Pancreas (tissue), 10 donors: Measurements from ENCODE around the gene CLDND2. TPM values are rescaled to one million over a fixed set of nuclear protein-coding genes. Genes with fewer than 3 reads are reported as not detected.

Experiments used
- ATAC-seq, 4 donors: fragments of 200-7000 bp; cut with Tn5 transposase; one replicate each; pipeline versions ENCODE4 v1.8.0 to v1.9.1; 2020; ENCODE audit warnings: mild to moderate bottlenecking in 4 of 4, moderate library complexity in 4 of 4
- DNase-seq, 6 donors: peaks; one replicate each; pipeline ENCODE4 v3.0.0-alpha.2; 2020
- FAIRE-seq: peaks from 2 replicates; lab custom pipeline; 2012; peaks lifted over from hg19 to GRCh38; lab: Jason Lieb, UNC
- H3K27ac ChIP-seq, 4 donors: fragments of 200-600 bp; sonication (generic); 1 replicate in 3 of 4; 2 replicates in 1 of 4; pipeline versions ENCODE4 v1.5.0 to v1.8.0; 2020
- H3K27me3 ChIP-seq, 4 donors: fragments of 200-600 bp; one replicate each; pipeline ENCODE4 v1.8.0; 2021
- H3K36me3 ChIP-seq, 3 donors: fragments of 200-600 bp; sonication (generic) in 1 of 3; one replicate each; pipeline versions ENCODE4 v1.5.0 to v1.8.0; 2020 to 2021
- H3K4me1 ChIP-seq, 3 donors: fragments of 200-600 bp; one replicate each; pipeline ENCODE4 v1.8.0; 2021
- H3K4me3 ChIP-seq, 4 donors: fragments of 200-600 bp; sonication (generic) in 2 of 4; one replicate each; pipeline versions ENCODE4 v1.5.0 to v1.8.0; 2020 to 2021
- H3K9me3 ChIP-seq, 4 donors: fragments of 200-600 bp; one replicate each; pipeline ENCODE4 v1.8.0; 2021
- CTCF ChIP-seq, 4 donors: fragments of 200-600 bp; sonication (generic) in 3 of 4; IDR thresholded peaks; one replicate each; pipeline versions ENCODE4 v1.5.0 to v1.8.0; 2021; ENCODE audit warnings: antibody characterized with exemption in 4 of 4
- WGBS, 2 donors: extraction: QIAGEN DNeasy Blood & Tissue Kit; methylation state at CpG; one replicate each; pipeline ENCODE4 v1.1.7; 2013; 5-methylcytosine and 5-hydroxymethylcytosine counted together
- intact Hi-C, 3 donors: fragments of 100-400 bp; cut with DNase I; formaldehyde crosslinking; loops; one replicate each; pipeline versions ENCODE4 v1.11.1 to v1.14.2; 2022
- polyA plus RNA-seq, 2 donors: library from polyadenylated mRNA; stranded (reverse); fragments of 200-250 nt; gene quantifications; one replicate each; pipeline ENCODE4 v1.2.3, GENCODE V29; 2013
- total RNA-seq, 6 donors: library from RNA; stranded (reverse); fragmentation: NEBNext Ultra II Directional in 4 of 6; extraction: Animal tissue kit (Norgen Biotek cat#: 25700) in 4 of 6; gene quantifications; one replicate each; pipeline versions ENCODE4 v1.2.1 to v1.2.4, GENCODE V29; 2021 to 2023
- donor health status: healthy with polysubstance abuse.
- donor health status: DM: no; HTN: no; CAD: no; lungs with moderate emphysema.
- donor health status: DM: no; HTN: no; CAD: no.
- donor health status: control.
- donor health status: control.
- donor health status: Bipolar disorder and iron deficiency.
- donor health status: DM: yes; HTN: yes; CAD: no.
- donor health status: DM: no; HTN: no; CAD: no.
- donor health status: DM: no; HTN: no; CAD: no.
- donor health status: DM: yes; HTN: yes; CAD: no.

The CLDND2 gene
- total and polyA plus RNA-seq, 8 donors: 0.46 to 7.7 (median 0.83) TPM; not detected in 1

GRCh38 chr19:51364200-51365106 is 4.3 kb downstream of the CLDND2 start:
- Histone ChIP-seq H3K27ac (no peak overlapping the region), H3K4me3 (no peak overlapping the region), H3K9me3 (no peaks in the 10 kb centered on the region), H3K4me1 (peaks cover 3 to 6% (median 5%) of the 10 kb centered on the region in 3 donors), H3K27me3 (no peaks in the 10 kb centered on the region), H3K36me3 (no peaks in the 10 kb centered on the region)
- no peak for TF ChIP-seq CTCF (IDR thresholded peaks at IDR 0.05)
- DNase-seq (no peak), ATAC-seq (no peak), FAIRE-seq (no peak)
- intact Hi-C loops: no loop called here
- WGBS, 2 donors: 89 to 92% methylated on average over 15 of the region's 15 CpGs

GRCh38 chr19:51361239-51361638 is 7.6 kb downstream of the CLDND2 start:
- Histone ChIP-seq H3K9me3 (no peaks in the 10 kb centered on the region), H3K27me3 (no peaks in the 10 kb centered on the region), H3K36me3 (no peaks in the 10 kb centered on the region), H3K27ac (no peak overlapping the region), H3K4me1 (peaks cover 3 to 6% (median 5%) of the 10 kb centered on the region in 3 donors), H3K4me3 (no peak overlapping the region)
- no peak for FAIRE-seq
- no peak for TF ChIP-seq CTCF (IDR thresholded peaks at IDR 0.05)
- no peak for DNase-seq
- WGBS, 2 donors: 89 to 91% methylated on average over 13 of the region's 13 CpGs
- intact Hi-C loops: no loop called here
- no peak for ATAC-seq

- no peaks in the 10 kb centered on the region for H3K36me3 ChIP-seq
- ATAC-seq: no peak
- H3K9me3 ChIP-seq: no peaks in the 10 kb centered on the region
- FAIRE-seq: no peak
- H3K4me1 ChIP-seq: no peaks in the 10 kb centered on the region
- 96% methylated on average over 4 of the region's 4 CpGs for WGBS, 2 donors
- H3K4me3 ChIP-seq: no peak overlapping the region
- intact Hi-C loops: no loop called here
- no peak for TF ChIP-seq CTCF (IDR thresholded peaks at IDR 0.05)
- H3K27ac ChIP-seq: no peak overlapping the region
- no peak for DNase-seq
- no peaks in the 10 kb centered on the region for H3K27me3 ChIP-seq
Observed at GRCh38 chr19:51359294-51359693, 9.5 kb downstream of the CLDND2 start.

- ATAC-seq (no peak), FAIRE-seq (no peak), DNase-seq (no peak)
- no peaks in the 10 kb centered on the region for H3K27me3 ChIP-seq
- H3K36me3 ChIP-seq: no peaks in the 10 kb centered on the region
- intact Hi-C loops: no loop called here
- no peaks in the 10 kb centered on the region for H3K4me1 ChIP-seq
- H3K9me3 ChIP-seq: no peaks in the 10 kb centered on the region
- no peak for TF ChIP-seq CTCF (IDR thresholded peaks at IDR 0.05)
- H3K27ac ChIP-seq: no peak overlapping the region
- WGBS, 2 donors: 90 to 95% methylated on average over 7 of the region's 7 CpGs
- no peak overlapping the region for H3K4me3 ChIP-seq
Observed at GRCh38 chr19:51357952-51358351, 10.9 kb downstream of the CLDND2 start.
